GM18909 (cell line): ENCODE measurements around the gene ERCC6L2.

Experiments
- ATAC-seq: cut with Tn5 transposase; IDR thresholded peaks from one replicate; pipeline ENCODE4 v1.9.1; 2021; ENCODE audit warnings: mild to moderate bottlenecking; ENCODE audit not compliant: unreplicated experiment, poor library complexity

ERCC6L2 gene

DNA sequence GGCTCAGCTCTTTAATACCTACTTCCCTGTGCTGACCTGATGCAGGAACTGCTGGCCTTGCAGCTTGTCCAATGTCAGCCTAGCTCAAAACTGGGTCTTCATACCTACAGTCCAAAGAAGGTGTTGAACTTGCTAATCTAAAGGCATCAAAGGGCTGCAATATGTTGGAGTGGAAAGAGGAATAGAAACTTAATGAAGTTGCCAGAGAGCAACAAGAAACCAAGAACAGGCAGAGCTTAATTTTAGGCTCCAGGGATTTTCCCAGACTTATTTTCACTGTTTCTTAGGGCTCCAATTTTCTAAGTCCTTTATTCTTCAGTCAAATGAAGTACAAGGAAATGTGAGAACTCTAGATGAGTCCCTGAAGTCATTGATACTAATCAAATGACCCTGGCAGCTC, 17.6 kb upstream of the ERCC6L2 start:
- no peak for ATAC-seq

DNA sequence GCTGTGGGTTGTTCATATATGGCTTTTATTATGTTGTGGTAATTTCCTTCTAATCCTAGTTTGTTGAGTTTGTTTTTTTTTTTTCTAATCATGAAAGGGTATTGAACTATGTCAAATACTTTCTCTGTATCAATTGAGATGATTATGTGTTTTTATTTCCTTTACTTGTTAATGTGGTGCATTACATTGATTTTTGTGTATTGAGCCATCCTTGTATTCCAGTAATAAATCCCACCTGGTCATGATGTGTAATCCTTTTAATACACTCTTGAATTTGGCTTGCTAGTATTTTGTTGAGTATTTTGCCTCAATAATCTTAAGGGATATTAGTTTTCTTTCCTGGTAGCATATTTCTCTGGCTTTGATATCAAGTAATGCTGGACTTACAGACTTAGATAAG, 13.1 kb upstream of the ERCC6L2 start:
- ATAC-seq: no peak

DNA sequence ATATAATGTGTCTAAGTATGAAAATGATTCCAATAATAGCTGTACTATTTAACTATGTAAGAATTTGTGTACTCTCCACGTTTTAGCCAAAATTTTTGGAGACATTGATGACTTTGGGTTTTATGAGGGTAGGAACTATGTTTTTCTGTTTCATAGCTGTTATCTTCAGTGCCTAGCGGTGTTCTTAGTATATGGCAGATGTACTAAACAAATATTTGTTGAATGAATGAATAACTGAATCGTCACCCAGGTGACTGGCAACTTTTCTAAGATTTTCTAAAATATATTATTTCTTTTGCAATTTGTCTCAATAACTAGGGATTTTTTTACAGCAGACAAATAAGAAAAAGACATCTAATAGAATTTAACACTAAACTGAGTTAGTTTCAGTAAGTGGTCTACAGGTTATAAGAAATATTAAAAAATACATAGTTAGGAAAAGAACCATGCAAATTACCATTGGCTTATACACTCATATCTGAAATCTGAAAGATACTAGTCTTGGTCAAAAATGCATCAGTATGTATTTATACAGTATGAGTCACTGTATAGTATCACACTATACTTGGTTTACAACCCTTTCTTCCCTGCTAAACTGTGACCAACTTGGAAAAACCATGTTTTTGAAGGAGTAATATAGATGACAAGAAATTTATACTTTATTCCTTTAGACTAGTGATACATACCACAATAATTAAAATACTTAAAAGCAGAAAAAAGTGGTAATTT, 10.5 kb upstream of the ERCC6L2 start:
- ATAC-seq: no peak

DNA sequence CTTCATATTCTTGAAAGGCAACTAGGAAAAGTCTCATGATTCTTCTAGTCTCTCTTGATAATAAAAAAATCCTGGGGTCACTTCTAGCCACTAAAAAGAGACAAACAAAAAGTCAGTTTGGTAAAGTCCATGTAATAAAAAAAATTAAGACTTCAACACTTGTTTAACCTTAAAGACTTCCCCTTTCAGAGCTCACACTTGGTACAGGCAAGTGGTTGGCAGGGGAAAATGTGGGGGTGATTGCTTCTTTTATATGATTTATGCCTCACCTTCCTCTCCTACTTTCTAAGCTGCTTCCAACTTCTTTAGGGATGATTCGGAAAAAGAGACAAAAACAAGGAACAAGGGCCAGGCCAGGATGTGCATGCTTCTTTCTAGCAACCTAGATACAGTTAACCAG, 5.1 kb upstream of the ERCC6L2 start:
- ATAC-seq: no peak

DNA sequence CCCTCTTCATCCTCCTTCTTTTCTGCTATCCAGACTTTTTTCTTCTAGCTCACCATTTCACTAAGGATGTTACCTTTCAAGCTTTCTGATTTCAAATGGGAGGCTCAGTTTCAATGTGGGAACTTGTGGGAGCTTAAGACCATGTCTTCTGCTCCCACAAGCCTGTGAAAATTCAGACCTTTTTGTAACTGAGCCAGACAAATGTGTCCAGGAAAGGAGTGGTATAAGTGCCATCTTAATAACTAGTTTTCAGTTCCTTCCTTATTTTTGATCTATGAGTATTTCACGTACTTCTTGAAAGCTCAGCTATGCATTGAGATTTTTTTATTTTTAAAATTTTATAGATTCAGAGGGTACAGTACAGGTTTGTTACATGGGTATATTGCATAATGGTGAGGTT, 4.6 kb upstream of the ERCC6L2 start:
- ATAC-seq: no peak

DNA sequence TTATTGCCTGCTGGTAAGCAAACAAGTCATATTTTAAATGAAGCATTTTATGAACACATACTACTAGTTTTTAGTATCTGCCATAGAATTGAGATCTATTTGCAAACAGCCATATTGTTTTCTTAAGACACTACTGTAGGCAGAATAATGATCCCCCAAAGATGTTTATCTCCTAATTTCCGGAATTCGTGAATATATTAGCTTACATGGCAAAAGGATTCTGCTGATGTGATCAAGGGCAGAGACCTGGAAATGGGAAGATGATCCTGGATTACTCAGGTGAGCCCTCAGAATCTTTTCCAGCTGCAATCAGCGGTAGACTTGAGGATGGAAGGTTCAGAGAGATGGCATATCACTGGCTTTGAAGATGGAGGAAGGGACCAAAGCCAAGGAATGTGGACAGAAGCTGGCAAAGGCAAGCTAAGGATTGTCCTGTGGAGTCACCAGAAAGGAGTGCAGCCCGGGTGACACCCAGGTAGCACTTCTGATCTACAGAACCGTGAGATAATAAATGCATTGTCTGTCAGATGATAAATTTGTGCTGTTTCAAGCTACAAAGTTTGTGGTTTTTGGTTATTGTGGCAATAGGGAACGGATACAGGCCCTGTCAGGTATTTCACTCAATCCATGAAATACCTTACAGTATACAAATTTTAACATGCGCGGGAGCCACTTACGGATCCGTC, 1.0 kb upstream of the ERCC6L2 start:
- no peak for ATAC-seq

DNA sequence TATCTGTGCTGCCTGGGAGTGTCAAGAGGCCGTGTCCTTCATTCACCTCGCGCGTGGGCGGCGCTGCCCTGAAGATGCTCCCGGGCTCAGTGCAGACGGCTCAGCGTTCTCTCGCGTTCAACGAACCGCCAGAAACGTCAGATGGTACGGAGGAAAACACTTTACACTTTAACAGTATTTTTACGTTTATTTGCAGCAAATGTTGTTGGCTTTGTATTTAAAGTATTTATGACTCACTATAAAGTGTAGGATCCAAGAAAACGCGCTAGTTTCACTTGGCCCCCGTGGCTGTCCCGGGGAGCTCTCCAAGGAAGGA, 544 bp upstream of the ERCC6L2 start:
- ATAC-seq: peak; percentile 32

DNA sequence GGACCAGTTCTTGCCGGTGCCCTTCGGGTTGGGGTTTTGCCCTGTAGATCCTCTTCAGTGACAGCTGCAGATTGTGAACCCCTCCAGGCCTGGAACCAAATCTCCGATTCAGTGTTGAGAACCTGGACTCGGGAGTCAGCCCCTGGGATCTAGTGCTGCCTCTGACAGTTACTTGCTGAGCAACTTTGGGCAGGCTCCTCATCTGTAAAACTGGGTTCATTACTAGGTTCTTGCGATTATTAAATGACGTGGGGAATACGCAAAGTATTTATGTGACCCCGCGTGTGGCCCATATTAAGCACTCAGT, 600 bp downstream of the ERCC6L2 start:
- peak; percentile 35 for ATAC-seq

DNA sequence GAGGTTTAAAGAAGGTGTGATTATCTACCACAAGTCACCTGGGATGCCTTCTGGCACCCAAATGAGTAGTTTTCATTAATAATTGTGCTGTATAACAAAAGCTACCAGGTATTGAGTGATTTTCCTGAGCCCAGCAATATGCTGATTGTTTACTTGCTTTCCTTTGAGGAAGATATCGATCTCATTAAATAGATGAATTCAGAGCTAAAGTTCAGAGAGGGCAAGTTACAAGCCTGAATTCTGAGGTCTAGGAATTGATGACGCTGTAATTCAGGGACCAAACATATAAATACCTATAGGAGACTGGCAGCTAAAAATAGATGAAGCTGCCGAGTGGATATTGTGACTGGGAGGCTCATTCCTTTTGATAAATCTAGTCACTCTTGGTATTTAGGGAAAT, 1.1 kb downstream of the ERCC6L2 start:
- no peak for ATAC-seq

DNA sequence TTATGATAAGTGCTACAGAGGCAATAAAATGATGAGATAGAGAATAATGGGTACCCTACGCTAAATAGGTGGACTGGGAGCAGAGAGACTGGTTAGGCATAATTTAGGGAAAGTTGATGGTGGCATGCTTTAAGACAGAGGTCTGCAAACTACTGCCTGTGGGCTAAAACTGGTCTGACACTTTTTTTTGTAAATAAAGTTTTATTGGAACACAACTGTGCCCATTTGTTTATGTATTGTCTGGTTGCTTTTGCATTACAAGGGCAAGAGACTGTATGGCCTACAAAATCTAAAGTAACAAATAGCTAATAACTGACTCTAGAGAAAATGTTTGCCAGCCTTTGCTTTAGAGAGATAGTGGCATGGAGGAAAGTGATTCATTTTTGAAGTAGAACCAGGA, 2.5 kb downstream of the ERCC6L2 start:
- ATAC-seq: no peak

DNA sequence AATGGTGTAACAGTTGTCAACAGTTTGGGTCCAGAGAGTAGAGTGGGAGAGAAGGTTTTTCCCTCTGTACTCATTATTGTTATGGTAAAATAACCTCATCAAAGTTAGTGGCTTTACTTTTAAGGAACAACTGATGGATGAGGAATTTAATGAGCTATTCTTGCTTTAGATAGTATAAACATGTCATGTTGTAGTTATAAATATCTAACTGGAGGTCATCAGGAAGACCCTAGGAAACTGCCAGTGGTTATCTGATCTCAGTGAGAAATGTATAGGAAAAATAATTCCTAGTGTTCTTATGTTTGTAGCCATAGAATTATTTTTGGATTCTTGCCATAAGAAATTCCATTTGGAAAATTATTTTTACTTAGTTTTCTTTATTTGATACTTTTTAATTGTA, 4.1 kb downstream of the ERCC6L2 start:
- no peak for ATAC-seq

DNA sequence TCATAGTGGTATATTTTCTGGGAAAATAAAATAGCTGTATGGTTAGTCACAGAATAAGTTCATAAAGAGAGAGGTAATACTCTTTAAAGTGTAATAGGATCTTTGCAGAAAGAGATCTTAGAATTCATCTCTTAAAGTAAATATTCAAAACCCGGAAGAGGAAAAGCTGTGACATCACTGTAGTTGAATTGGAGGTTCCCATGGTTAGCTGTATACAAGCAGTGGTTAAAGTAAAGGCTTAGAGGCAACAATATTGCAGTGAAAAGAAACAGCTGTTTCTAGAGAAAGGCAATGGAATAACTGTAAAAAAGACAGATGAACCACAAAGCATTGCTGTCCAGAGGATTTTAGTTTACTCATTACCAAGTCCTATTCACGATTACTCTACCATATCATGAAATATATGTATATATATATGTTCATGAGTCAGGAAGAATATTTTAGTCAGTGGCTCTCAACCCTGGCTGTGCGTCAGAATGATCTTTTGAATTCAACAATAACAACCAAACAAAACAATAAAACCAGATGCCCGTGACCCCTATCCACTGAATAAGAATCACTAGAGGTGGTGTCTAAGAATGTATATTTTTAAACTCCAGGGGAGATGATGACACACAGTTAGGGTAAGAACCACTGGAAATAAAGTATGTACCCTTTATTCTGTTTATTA, 4.7 kb downstream of the ERCC6L2 start:
- ATAC-seq: no peak

DNA sequence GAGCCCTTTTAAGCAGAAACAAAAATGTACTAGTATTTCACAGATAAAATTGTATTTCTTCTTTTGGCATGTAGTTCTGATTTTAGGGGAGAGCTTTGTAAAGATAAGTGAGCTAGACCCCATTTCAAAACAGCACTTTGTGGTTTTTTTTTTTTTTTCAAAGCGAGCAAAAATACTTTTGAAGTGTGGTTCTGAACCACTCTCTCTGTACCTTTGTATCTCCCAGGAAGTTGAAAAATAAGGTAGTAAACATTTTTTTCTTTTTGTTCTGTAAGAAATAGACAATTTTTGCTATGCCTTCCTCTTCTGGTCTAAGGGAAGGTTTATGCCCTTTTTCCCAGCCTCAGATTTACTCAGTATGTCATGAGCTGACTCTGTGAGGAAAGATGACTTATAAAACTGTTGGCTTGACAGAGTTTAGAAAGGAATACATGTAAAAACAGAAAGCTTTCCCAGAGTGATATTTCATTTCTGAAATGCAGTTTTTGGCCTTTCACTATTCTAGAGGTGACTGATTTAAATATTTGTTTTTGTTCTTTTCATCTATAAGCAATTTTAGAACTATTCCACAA, 12.5 kb downstream of the ERCC6L2 start:
- no peak for ATAC-seq

DNA sequence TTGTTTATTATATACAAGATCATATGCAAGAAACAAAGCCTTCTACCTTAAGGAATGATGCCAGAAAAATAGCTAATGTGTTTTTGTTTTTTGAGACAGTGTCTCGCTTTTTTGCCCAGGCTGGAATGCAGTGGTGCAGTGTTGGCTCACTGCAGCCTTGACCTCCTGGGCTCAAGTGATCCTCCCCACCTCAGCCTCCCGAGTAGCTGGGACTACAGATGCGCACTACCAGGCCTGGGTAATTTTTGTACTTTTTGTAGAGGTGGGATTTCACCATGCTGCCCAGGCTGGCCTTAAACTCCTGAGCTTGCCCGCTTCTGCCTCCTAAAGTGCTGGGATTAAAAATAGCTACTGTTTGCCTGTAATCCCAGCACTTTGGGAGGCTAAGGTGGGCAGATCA, 15.1 kb downstream of the ERCC6L2 start:
- ATAC-seq: no peak

DNA sequence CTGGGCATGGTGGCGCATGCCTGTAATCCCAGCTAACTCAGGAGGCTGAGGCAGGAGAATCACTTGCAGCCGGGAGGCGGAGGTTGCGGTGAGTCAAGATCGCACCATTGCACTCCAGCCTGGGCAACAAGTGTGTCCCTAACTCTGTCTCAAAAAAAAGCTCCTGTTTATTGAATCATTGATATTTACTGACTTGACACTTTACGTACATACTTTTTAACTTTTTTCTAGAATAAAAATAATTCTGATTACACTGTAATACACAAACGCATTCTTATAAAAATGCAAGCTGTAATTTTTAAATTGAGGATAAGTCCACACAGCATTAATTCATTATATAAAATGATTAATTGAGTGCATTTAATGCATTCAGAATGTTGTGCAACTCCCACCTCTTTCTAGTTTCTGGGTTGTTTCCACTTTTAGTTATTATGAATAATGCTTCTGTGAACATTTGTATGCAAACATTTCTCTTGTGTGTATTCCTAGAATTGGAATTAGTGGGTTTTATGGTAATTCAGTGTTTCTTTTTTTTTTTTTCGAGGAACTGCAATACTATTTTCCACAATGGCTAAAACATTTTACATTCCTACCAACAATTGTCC, 15.7 kb downstream of the ERCC6L2 start:
- ATAC-seq: no peak

DNA sequence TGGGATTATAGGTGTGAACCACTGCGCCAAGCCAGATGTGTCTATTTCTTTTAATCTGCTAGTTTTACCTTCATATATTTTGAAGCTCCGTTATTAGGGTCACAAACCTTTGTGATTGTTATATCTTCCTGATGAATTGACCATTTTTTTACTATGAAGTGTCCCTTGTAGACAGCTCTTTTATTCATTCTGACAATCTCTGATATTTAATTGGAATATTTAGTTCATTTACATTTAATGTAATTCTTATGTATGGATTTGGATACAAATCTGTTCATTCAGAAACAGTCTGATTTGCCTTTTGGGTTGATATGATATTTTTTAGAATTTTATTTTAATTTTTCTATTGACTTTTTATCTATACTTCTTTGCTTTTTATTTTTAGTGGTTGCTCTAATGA, 17.2 kb downstream of the ERCC6L2 start:
- no peak for ATAC-seq

DNA sequence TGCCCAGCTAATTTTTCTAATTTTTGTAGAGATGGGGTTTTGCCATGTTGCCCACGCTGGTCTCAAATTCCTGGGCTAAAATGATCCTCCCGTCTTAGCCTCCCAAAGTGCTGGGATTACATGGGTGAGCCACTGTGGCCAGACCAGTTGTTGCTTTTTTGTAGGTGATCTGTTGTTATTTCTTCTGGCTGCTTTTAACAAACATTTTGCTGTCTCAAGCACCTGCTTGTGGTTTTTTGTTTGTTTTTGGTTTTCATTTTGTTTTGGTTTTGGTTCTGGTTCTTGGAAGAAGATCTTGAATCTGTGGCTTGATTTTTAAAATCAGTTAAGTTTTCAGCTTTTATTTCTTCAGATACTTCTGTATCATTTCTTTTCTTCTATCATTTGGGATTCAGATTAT, 21.1 kb downstream of the ERCC6L2 start:
- ATAC-seq: no peak

DNA sequence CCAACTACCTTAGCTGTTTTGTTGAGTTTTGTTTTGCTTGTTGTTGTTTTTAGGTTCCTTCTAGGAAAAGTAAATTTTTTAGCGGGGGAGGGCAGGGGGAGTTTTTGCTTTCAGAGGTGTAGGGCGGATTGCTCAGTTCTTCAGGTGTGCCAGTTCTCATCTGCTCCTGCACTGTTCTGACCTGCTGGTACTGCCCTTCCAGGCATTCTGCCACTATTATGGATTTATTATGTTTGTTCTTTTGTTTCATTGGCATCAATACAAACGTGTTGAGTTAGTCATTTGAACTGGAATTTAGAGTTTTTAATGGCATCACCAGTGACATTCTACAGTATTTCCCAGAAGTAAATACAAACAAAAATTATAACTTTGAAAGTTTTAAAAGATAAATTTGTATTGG, 26.0 kb downstream of the ERCC6L2 start:
- ATAC-seq: no peak

DNA sequence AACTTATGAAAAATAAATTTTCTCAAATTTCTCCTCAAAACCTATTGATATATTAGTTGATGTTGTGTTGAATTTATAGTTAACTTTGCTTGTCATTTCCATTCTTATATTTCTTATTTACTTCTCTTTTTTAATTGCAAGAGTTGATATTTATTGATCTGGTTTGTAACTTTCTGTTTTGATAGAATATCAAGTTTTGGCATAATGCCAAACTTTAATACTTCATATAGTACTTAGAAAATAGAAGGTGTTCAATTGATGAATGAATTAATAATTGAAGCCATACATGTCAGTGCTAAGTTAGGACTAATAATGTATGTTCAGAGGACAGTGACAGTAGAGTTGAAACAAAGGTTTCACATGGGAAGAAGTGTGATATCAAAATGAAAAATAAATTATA, 27.9 kb downstream of the ERCC6L2 start:
- ATAC-seq: no peak

DNA sequence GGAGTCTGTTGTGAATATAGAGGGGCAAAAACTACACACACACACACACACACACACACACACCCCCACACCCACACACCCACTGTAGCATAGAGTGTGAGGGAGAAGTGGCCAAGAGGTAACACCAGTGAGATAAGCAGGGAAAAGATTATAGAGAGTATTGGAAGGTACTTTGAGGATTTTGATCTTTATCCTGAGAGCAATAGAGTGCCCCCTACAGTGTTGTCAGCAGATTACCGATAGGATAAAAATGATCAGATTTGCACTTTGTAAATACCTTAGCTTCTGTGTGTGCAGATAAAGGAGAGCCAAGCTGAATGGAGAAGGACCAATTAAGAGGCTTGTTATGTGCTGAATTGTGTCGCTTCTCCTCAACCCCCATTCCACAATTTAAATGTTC, 32.3 kb downstream of the ERCC6L2 start:
- ATAC-seq: no peak

DNA sequence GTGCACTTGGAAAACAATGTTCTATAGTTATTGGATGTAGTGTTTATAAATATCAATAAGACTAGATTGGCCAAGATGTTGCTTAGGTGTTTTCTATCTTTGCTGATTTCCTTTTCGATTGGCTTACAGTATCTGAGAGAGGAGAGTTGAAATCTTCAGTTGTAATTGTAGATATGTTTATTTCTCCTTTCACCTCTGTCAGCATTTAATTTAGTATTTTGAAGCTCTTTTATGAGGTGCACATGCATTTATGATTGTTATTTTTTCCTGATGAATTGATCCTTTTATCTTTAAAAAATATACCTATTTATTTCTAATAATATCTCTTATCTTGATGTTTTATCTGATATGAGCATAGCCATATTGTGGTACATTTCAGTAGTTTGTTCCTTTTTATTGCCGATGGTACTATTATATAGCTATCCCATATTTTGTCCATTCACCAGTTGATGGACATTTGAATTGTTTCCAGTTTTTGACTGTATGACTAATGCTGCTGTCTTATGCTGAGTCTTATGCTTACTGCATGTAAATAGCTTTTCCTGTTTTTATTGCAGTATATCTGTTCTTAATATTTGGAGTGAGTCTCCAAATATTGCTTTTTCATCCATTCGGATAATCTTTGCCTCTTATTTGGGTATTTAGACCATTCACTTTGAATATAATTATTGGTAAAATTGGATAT, 34.7 kb downstream of the ERCC6L2 start:
- no peak for ATAC-seq
